Suprapubic skin (tissue), 4 donors: ENCODE results near the gene BUB3. TPM values are rescaled to one million over a fixed set of nuclear protein-coding genes. Genes with fewer than 3 reads are reported as not detected.
A peak's percentile ranks its signal among the peaks of the same experiment; 100 is the strongest.

Experiments used
- DNase-seq, 2 donors: peaks; one replicate each; pipeline ENCODE4 v3.0.0-alpha.2; 2019; ENCODE audit warnings: low spot score in 2 of 2
- H3K27ac ChIP-seq: fragments of 200-600 bp; sonication (generic); one replicate; pipeline ENCODE4 v1.5.1; 2019
- H3K27me3 ChIP-seq: fragments of 200-600 bp; sonication (generic); one replicate; pipeline ENCODE4 v1.5.1; 2019
- H3K36me3 ChIP-seq: fragments of 200-600 bp; sonication (generic); one replicate; pipeline ENCODE4 v1.5.1; 2019
- H3K4me1 ChIP-seq: fragments of 200-600 bp; sonication (generic); one replicate; pipeline ENCODE4 v1.5.1; 2019
- H3K4me3 ChIP-seq: fragments of 200-600 bp; sonication (generic); one replicate; pipeline ENCODE4 v1.5.1; 2019; ENCODE audit warnings: mild to moderate bottlenecking
- H3K9me3 ChIP-seq: fragments of 200-600 bp; sonication (generic); one replicate; pipeline ENCODE4 v1.5.1; 2019
- EP300 ChIP-seq: sonication (generic); formaldehyde crosslinking; IDR thresholded peaks from one replicate; pipeline ENCODE4 v1.6.1; 2017; ENCODE audit warnings: antibody characterized with exemption
- POLR2A ChIP-seq, 2 donors: fragments of 450-650 bp; IDR thresholded peaks; one replicate each; pipeline ENCODE4 v1.6.1; 2017; ENCODE audit warnings: antibody characterized with exemption in 2 of 2, mild to moderate bottlenecking in 2 of 2, moderate library complexity in 2 of 2
- POLR2AphosphoS5 ChIP-seq, 3 donors: sonication (generic); formaldehyde crosslinking; IDR thresholded peaks; one replicate each; pipeline ENCODE4 v1.6.1; 2017; ENCODE audit warnings: antibody characterized with exemption in 3 of 3
- WGBS: methylation state at CpG from one replicate; pipeline ENCODE4 v1.1.5; 2018; 5-methylcytosine and 5-hydroxymethylcytosine counted together
- total RNA-seq, 4 donors: library from RNA; depleted of rRNA; stranded (reverse); fragments of >200 nt; gene quantifications; one replicate each; pipeline ENCODE4 v1.1.0, GENCODE V29; 2016
- TF ChIP-seq, protein P1 (sequence below), 2 donors: fragments of 200-600 bp in 1 of 2; fragments of 450-650 bp in 1 of 2; sonication (generic) in 1 of 2; IDR thresholded peaks; one replicate each; pipeline ENCODE4 v1.5.1; 2016 to 2019; ENCODE audit warnings: antibody characterized with exemption in 2 of 2, mild to moderate bottlenecking in 1 of 2, moderate library complexity in 1 of 2

The BUB3 gene
- total RNA-seq, 4 donors from 2014 or later, result 87.3 to 134 (median 91.3) TPM

DNA sequence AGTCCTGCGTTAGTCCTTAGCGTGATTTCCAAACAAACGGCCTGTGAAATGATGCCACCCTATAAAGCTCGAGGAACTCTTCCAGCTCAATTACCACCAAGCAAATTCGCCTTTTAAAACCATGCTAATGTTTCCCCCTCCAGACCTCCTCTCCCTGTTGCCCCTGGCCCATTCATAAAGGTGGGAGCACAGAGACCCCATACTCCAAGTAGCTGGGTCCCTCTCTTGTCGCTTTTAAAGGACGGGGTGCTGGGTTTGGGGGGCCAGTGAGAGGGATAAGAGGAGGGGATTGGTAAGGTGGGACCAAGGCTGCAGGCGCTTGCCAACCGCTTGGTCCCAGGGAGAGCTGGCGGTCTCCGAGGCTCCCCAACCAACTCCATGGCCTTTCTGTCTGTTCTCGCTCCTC, 5.0 kb upstream of the BUB3 start:
- H3K4me1 ChIP-seq, result peaks cover 60% of the 10 kb centered on the region
- H3K27me3 ChIP-seq, result peaks cover 94% of the 10 kb centered on the region
- H3K36me3 ChIP-seq, result no peaks in the 10 kb centered on the region
- WGBS, result 12% methylated on average over 12 of the region's 12 CpGs
- no peaks in the 10 kb centered on the region for H3K9me3 ChIP-seq
- no peak overlapping the region for H3K27ac ChIP-seq
- DNase-seq, result no peak
- TF ChIP-seq, protein P1, sequence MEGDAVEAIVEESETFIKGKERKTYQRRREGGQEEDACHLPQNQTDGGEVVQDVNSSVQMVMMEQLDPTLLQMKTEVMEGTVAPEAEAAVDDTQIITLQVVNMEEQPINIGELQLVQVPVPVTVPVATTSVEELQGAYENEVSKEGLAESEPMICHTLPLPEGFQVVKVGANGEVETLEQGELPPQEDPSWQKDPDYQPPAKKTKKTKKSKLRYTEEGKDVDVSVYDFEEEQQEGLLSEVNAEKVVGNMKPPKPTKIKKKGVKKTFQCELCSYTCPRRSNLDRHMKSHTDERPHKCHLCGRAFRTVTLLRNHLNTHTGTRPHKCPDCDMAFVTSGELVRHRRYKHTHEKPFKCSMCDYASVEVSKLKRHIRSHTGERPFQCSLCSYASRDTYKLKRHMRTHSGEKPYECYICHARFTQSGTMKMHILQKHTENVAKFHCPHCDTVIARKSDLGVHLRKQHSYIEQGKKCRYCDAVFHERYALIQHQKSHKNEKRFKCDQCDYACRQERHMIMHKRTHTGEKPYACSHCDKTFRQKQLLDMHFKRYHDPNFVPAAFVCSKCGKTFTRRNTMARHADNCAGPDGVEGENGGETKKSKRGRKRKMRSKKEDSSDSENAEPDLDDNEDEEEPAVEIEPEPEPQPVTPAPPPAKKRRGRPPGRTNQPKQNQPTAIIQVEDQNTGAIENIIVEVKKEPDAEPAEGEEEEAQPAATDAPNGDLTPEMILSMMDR (IDR thresholded peaks at IDR 0.05), result no peak
- TF ChIP-seq EP300, result no peak
- TF ChIP-seq POLR2AphosphoS5 (IDR thresholded peaks at IDR 0.05), result no peak
- TF ChIP-seq POLR2A (IDR thresholded peaks at IDR 0.05), result no peak
- H3K4me3 ChIP-seq, result peak overlapping the region; percentile 42

- Histone ChIP-seq H3K4me1 (peaks cover 60% of the 10 kb centered on the region), H3K9me3 (no peaks in the 10 kb centered on the region), H3K36me3 (no peaks in the 10 kb centered on the region), H3K27ac (no peak overlapping the region), H3K4me3 (peak overlapping the region; percentile 42), H3K27me3 (peaks cover 89% of the 10 kb centered on the region)
- no peak for TF ChIP-seq POLR2A (IDR thresholded peaks at IDR 0.05)
- no peak for DNase-seq
- WGBS, result 1% methylated on average over 35 of the region's 76 CpGs
These were observed 4.5 kb upstream of the BUB3 start for GRCh38 chr10:123149568-123150270.

DNA sequence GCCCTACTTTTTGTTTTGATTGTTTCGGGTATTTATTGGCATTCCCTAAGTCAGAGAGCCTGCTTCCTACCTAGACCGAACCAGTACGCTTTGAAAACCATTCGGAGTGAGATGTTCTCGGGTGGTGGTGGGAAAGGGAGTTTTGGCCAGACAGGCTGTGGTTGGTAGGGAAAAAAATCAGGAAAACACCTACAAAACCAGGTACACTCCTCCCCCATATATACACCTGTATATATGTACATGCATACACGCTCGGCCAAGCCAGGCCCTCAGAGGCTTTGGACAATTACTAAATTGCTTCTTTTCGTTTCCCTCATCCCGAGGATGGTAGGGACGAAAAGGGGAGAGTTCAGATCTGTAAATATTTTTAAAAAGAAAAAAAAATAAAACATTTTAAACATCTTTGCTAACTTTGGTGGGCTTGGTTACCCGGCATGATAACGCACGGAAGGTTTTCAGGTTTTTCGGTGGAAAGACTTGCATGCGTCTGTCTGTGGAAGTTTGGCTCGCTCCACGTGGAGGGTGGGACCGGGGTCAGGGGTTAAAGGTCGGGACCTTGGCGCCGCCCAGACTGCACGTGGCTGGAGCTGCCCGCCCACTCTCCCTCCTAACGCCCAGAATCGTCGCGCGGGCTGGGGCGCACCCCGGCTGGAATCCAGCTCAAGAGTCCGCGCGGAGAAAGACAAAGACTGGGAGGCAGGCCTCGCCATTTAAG, 3.8 kb upstream of the BUB3 start:
- Histone ChIP-seq H3K4me3 (peak overlapping the region; percentile 42), H3K27ac (no peak overlapping the region), H3K36me3 (no peaks in the 10 kb centered on the region), H3K9me3 (no peaks in the 10 kb centered on the region), H3K27me3 (peaks cover 82% of the 10 kb centered on the region), H3K4me1 (peaks cover 59% of the 10 kb centered on the region)
- WGBS, result 9% methylated on average over 31 of the region's 34 CpGs
- no peak for DNase-seq
- TF ChIP-seq POLR2AphosphoS5 (IDR thresholded peaks at IDR 0.05) (no peak), EP300 (no peak), POLR2A (IDR thresholded peaks at IDR 0.05) (no peak)
- TF ChIP-seq, protein P1 (IDR thresholded peaks at IDR 0.05), result no peak

- Histone ChIP-seq H3K4me1 (peaks cover 57% of the 10 kb centered on the region), H3K4me3 (peak overlapping the region; percentile 31)
- whole genome bisulfite sequencing, result 7% methylated on average over 30 of the region's 56 CpGs
These were observed 3.0 kb upstream of the BUB3 start for GRCh38 chr10:123150986-123151736.

GRCh38 chr10:123151737-123152135, 2.5 kb upstream of the BUB3 start:
- Histone ChIP-seq H3K27me3 (peaks cover 69% of the 10 kb centered on the region), H3K4me3 (no peak overlapping the region), H3K36me3 (peaks cover 2% of the 10 kb centered on the region), H3K9me3 (no peaks in the 10 kb centered on the region), H3K4me1 (peaks cover 52% of the 10 kb centered on the region), H3K27ac (no peak overlapping the region)
- DNase-seq, result no peak
- 35% methylated on average over 7 of the region's 7 CpGs for WGBS
- TF ChIP-seq EP300 (no peak), POLR2AphosphoS5 (IDR thresholded peaks at IDR 0.05) (no peak), POLR2A (IDR thresholded peaks at IDR 0.05) (no peak)
- TF ChIP-seq, protein P1 (IDR thresholded peaks at IDR 0.05), result no peak

More at GRCh38 chr10:123150986-123151736, 3.0 kb upstream of the BUB3 start:
- Histone ChIP-seq H3K27me3 (peaks cover 75% of the 10 kb centered on the region), H3K9me3 (no peaks in the 10 kb centered on the region), H3K36me3 (no peaks in the 10 kb centered on the region), H3K27ac (no peak overlapping the region)
- no peak for DNase-seq
- no peak for TF ChIP-seq POLR2A (IDR thresholded peaks at IDR 0.05)
- no peak for TF ChIP-seq EP300
- no peak for TF ChIP-seq POLR2AphosphoS5 (IDR thresholded peaks at IDR 0.05)
- TF ChIP-seq, protein P1 (IDR thresholded peaks at IDR 0.05), result no peak
